GM04504 (cell line): ENCODE results near the gene SCGB1D1.
A peak's percentile ranks its signal among the peaks of the same experiment; 100 is the strongest.
"Not testable (repeated sequence)": the region's sequence is repeated elsewhere in the genome, so short reads cannot be mapped to it uniquely, and the experiment has no call there.

Source experiments
- DNase-seq: peaks from one replicate; pipeline ENCODE4 v3.0.0-alpha.2; 2012; ENCODE audit warnings: low read depth

Gene SCGB1D1

GRCh38 chr11:62166371-62166770 is 23.6 kb upstream of the SCGB1D1 start:
- no peak for DNase-seq

- no peak for DNase-seq
Measured at GRCh38 chr11:62169448-62169847, 20.6 kb upstream of the SCGB1D1 start.

GRCh38 chr11:62169935-62170334 is 20.1 kb upstream of the SCGB1D1 start:
- no peak for DNase-seq

- peak; percentile 32 for DNase-seq
Measured at GRCh38 chr11:62171261-62171723, 18.7 kb upstream of the SCGB1D1 start.

GRCh38 chr11:62172294-62172693 is 17.7 kb upstream of the SCGB1D1 start:
- DNase-seq, result no peak

- DNase-seq, result no peak
Measured at GRCh38 chr11:62176766-62177165, 13.2 kb upstream of the SCGB1D1 start.

GRCh38 chr11:62179995-62180394 is 10.0 kb upstream of the SCGB1D1 start:
- no peak for DNase-seq

GRCh38 chr11:62181097-62181496 is 8.9 kb upstream of the SCGB1D1 start:
- DNase-seq, result no peak

GRCh38 chr11:62182147-62182891 is 7.7 kb upstream of the SCGB1D1 start:
- DNase-seq, result no peak

- DNase-seq, result no peak
Measured at GRCh38 chr11:62186195-62186594, 3.8 kb upstream of the SCGB1D1 start.

GRCh38 chr11:62193952-62194351 is 3.9 kb downstream of the SCGB1D1 start:
- DNase-seq, result no peak

- DNase-seq, result not testable (repeated sequence)
Measured at GRCh38 chr11:62195010-62195409, 5.0 kb downstream of the SCGB1D1 start.

GRCh38 chr11:62195945-62196344 is 5.9 kb downstream of the SCGB1D1 start:
- no peak for DNase-seq

GRCh38 chr11:62197400-62197799 is 7.4 kb downstream of the SCGB1D1 start:
- DNase-seq, result not testable (repeated sequence)

- no peak for DNase-seq
Measured at GRCh38 chr11:62201376-62201775, 11.4 kb downstream of the SCGB1D1 start.

GRCh38 chr11:62202910-62203309 is 12.9 kb downstream of the SCGB1D1 start:
- DNase-seq, result no peak

- DNase-seq, result no peak
Measured at GRCh38 chr11:62204430-62204829, 14.4 kb downstream of the SCGB1D1 start.

GRCh38 chr11:62205441-62205840 is 15.4 kb downstream of the SCGB1D1 start:
- DNase-seq, result no peak

- not testable (repeated sequence) for DNase-seq
Measured at GRCh38 chr11:62206276-62207066, 16.5 kb downstream of the SCGB1D1 start.

- no peak for DNase-seq
Measured at GRCh38 chr11:62208785-62209144, 18.7 kb downstream of the SCGB1D1 start.

- DNase-seq, result no peak
Measured at GRCh38 chr11:62217191-62217748, 27.3 kb downstream of the SCGB1D1 start.

- DNase-seq, result no peak
Measured at GRCh38 chr11:62221498-62221897, 31.5 kb downstream of the SCGB1D1 start.

GRCh38 chr11:62223095-62223494 is 33.1 kb downstream of the SCGB1D1 start:
- DNase-seq, result no peak
